NCI-H2227 treated with DMSO at 0.1 percent for 48 hours (cell line): Measurements from ENCODE around the gene ERVK3-1.

Experiments
- DNase-seq: peaks from one replicate; lab custom pipeline; 2025; lab: John Stamatoyannopoulos, UW

Gene ERVK3-1

GRCh38 chr19:58364146-58364545 is 59.0 kb downstream of the ERVK3-1 start:
- DNase-seq: no peak
